Measurements from ENCODE around the gene DSG3.

DSG3 gene

GRCh38 chr18:31447530-31448191 lies at the start of gene DSG3:
DSG3 (plus strand) TSS chr18:31447741; CDS start chr18:31447878, 137 bp downstream.
- no peak for DNase-seq (ENCODE audit: extremely low read depth in 1 of 2, low read depth in 1 of 2)

GRCh38 chr18:31398191-31398590 lies 49.4 kb upstream of the DSG3 start:
- no peak for DNase-seq (ENCODE audit: extremely low read depth in 1 of 2, low read depth in 1 of 2)

GRCh38 chr18:31399306-31400032 lies 48.1 kb upstream of the DSG3 start:
- DNase-seq (ENCODE audit: extremely low read depth in 1 of 2, low read depth in 1 of 2) = no peak

GRCh38 chr18:31401156-31402025 lies 46.1 kb upstream of the DSG3 start:
- DNase-seq (ENCODE audit: extremely low read depth in 1 of 2, low read depth in 1 of 2) = no peak

GRCh38 chr18:31402026-31402373 lies 45.5 kb upstream of the DSG3 start:
- DNase-seq (ENCODE audit: extremely low read depth in 1 of 2, low read depth in 1 of 2) = no peak

- no peak for DNase-seq (ENCODE audit: extremely low read depth in 1 of 2, low read depth in 1 of 2)
These were observed 44.1 kb upstream of the DSG3 start for GRCh38 chr18:31403409-31403808.

GRCh38 chr18:31407649-31408048 lies 39.9 kb upstream of the DSG3 start:
- DNase-seq (ENCODE audit: extremely low read depth in 1 of 2, low read depth in 1 of 2) = no peak

GRCh38 chr18:31409276-31409675 lies 38.3 kb upstream of the DSG3 start:
- no peak for DNase-seq (ENCODE audit: extremely low read depth in 1 of 2, low read depth in 1 of 2)

GRCh38 chr18:31410716-31411483 lies 36.6 kb upstream of the DSG3 start:
- DNase-seq (ENCODE audit: extremely low read depth in 1 of 2, low read depth in 1 of 2) = no peak

- no peak for DNase-seq (ENCODE audit: extremely low read depth in 1 of 2, low read depth in 1 of 2)
These were observed 34.4 kb upstream of the DSG3 start for GRCh38 chr18:31413137-31413536.

GRCh38 chr18:31417850-31418249 lies 29.7 kb upstream of the DSG3 start:
- DNase-seq (ENCODE audit: extremely low read depth in 1 of 2, low read depth in 1 of 2) = no peak

GRCh38 chr18:31419457-31419932 lies 28.0 kb upstream of the DSG3 start:
- no peak for DNase-seq (ENCODE audit: extremely low read depth in 1 of 2, low read depth in 1 of 2)

- DNase-seq (ENCODE audit: extremely low read depth in 1 of 2, low read depth in 1 of 2) = no peak
These were observed 27.5 kb upstream of the DSG3 start for GRCh38 chr18:31420032-31420431.

GRCh38 chr18:31420524-31420923 lies 27.0 kb upstream of the DSG3 start:
- DNase-seq (ENCODE audit: extremely low read depth in 1 of 2, low read depth in 1 of 2) = no peak

GRCh38 chr18:31424383-31424988 lies 23.1 kb upstream of the DSG3 start:
- DNase-seq (ENCODE audit: extremely low read depth in 1 of 2, low read depth in 1 of 2) = no peak

GRCh38 chr18:31426021-31426420 lies 21.5 kb upstream of the DSG3 start:
- no peak for DNase-seq (ENCODE audit: extremely low read depth in 1 of 2, low read depth in 1 of 2)

GRCh38 chr18:31426871-31427406 lies 20.6 kb upstream of the DSG3 start:
- DNase-seq (ENCODE audit: extremely low read depth in 1 of 2, low read depth in 1 of 2) = no peak

- DNase-seq (ENCODE audit: extremely low read depth in 1 of 2, low read depth in 1 of 2) = no peak
These were observed 19.3 kb upstream of the DSG3 start for GRCh38 chr18:31428211-31428610.

GRCh38 chr18:31429623-31430022 lies 17.9 kb upstream of the DSG3 start:
- no peak for DNase-seq (ENCODE audit: extremely low read depth in 1 of 2, low read depth in 1 of 2)

- DNase-seq (ENCODE audit: extremely low read depth in 1 of 2, low read depth in 1 of 2) = no peak
These were observed 17.5 kb upstream of the DSG3 start for GRCh38 chr18:31430072-31430471.

Data from stimulated activated CD8-positive, alpha-beta memory T cell treated with anti-CD3 and anti-CD28 coated beads, Interleukin-7, amount 100 ng/mL, for 48 hours (primary cell).